HepG2 (cell line): ENCODE data around the gene SLC22A4. TPM values are rescaled to one million over a fixed set of nuclear protein-coding genes. Genes with fewer than 3 reads are reported as not detected.

Experiments
- ATAC-seq: fragments of 200-7000 bp; cut with Tn5 transposase; 3 replicates; pipeline ENCODE4 v1.9.1; 2020; ENCODE audit warnings: mild to moderate bottlenecking, moderate library complexity
- BruUV-seq: library from RNA; stranded (reverse); fragments of 400-500 nt; replicated peaks from 2 replicates; lab custom pipeline; 2021; lab: Mats Ljungman, UMichigan
- CTCF ChIA-PET: fragments of 300-600 bp; formaldehyde crosslinking; extraction: SDS; loops from one replicate; lab custom pipeline; 2021; ENCODE audit warnings: low total read pairs, inconsistent platforms, low intra/inter-chr PET ratio; lab: Yijun Ruan, JAX
- POLR2A ChIA-PET: fragments of 350-600 bp; sonication (Branson Sonifier 250); formaldehyde crosslinking; loops from one replicate; lab custom pipeline; 2020; ENCODE audit warnings: antibody characterized with exemption, inconsistent platforms; lab: Yijun Ruan, JAX
- DNase-seq: peaks from one replicate; pipeline ENCODE4 v3.0.0-alpha.2; 2015; ENCODE audit warnings: low spot score
- FAIRE-seq: peaks from 3 replicates; lab custom pipeline; 2011; peaks lifted over from hg19 to GRCh38; lab: Jason Lieb, UNC
- H2AFZ ChIP-seq: one replicate; pipeline ENCODE4 v1.6.1; 2011; ENCODE audit warnings: low read length, inconsistent platforms
- H3K27ac ChIP-seq: fragments of 300-600 bp; 3 replicates; pipeline ENCODE4 v1.8.0; 2011; ENCODE audit warnings: mixed run types, mild to moderate bottlenecking, mixed read lengths, low read length, inconsistent platforms; ENCODE audit not compliant: insufficient read depth; ENCODE audit errors: extremely low read length
- H3K27me3 ChIP-seq, 2 experiments: fragments of 200-600 bp in 1 of 2; 2 replicates in 1 of 2; 3 replicates in 1 of 2; pipeline versions ENCODE4 v1.6.0 to v1.8.0; 2011; ENCODE audit warnings: low read length in 2 of 2, mild to moderate bottlenecking in 2 of 2, moderate library complexity in 2 of 2, inconsistent platforms in 1 of 2; ENCODE audit not compliant: insufficient read depth in 2 of 2, control insufficient read depth in 1 of 2
- H3K36me3 ChIP-seq, 2 experiments: fragments of 200-600 bp in 1 of 2; replicated peaks in 1 of 2; 2 replicates in 1 of 2; 3 replicates in 1 of 2; pipeline versions ENCODE4 v1.5.1 to v1.8.0; 2011; ENCODE audit warnings: low read length in 2 of 2, inconsistent platforms in 1 of 2; ENCODE audit not compliant: insufficient read depth in 2 of 2, control insufficient read depth in 1 of 2
- H3K4me1 ChIP-seq: 2 replicates; pipeline ENCODE4 v1.5.1; 2012; ENCODE audit warnings: low read length, inconsistent platforms; ENCODE audit not compliant: insufficient read depth
- H3K4me2 ChIP-seq: 2 replicates; pipeline ENCODE4 v1.6.0; 2011; ENCODE audit warnings: low read depth, low read length, inconsistent platforms
- H3K4me3 ChIP-seq, 3 experiments: fragments of 200-600 bp in 1 of 3; sonication (generic), shearing (Covaris generic) in 1 of 3; replicated peaks in 1 of 3; 2 replicates each; pipeline ENCODE4 v1.5.1; 2011 to 2016; ENCODE audit warnings: low read length in 3 of 3, inconsistent platforms in 2 of 3, low read depth in 2 of 3, mild to moderate bottlenecking in 2 of 3, control low read depth in 1 of 3, mixed read lengths in 1 of 3; ENCODE audit not compliant: insufficient read depth in 1 of 3
- H3K79me2 ChIP-seq: one replicate; pipeline ENCODE4 v1.6.1; 2011; ENCODE audit warnings: low read length, inconsistent platforms; ENCODE audit not compliant: insufficient read depth
- H3K9ac ChIP-seq: 2 replicates; pipeline ENCODE4 v1.6.0; 2011; ENCODE audit warnings: mild to moderate bottlenecking, low read depth, low read length, inconsistent platforms; ENCODE audit not compliant: insufficient read depth
- H3K9me3 ChIP-seq: 2 replicates; pipeline ENCODE4 v1.5.1; 2012; ENCODE audit warnings: mild to moderate bottlenecking, low read length
- H4K20me1 ChIP-seq: 2 replicates; pipeline ENCODE4 v1.6.0; 2011; ENCODE audit warnings: inconsistent platforms, mild to moderate bottlenecking, low read length, moderate library complexity; ENCODE audit not compliant: insufficient read depth
- ASH2L ChIP-seq: fragments of 300-600, 200-600 bp; sonication (generic); IDR thresholded peaks from 2 replicates; pipeline ENCODE4 v1.7.0; 2017; ENCODE audit warnings: low read depth, mild to moderate bottlenecking, moderate library complexity, mixed read lengths, low read length; ENCODE audit not compliant: insufficient read length
- BCL6 ChIP-seq: IDR thresholded peaks from 2 replicates; pipeline ENCODE4 v1.6.1; 2016; ENCODE audit warnings: missing genetic modification reagents, missing compliant biosample characterization
- EEA1 ChIP-seq: sonication (generic); formaldehyde crosslinking; IDR thresholded peaks from 2 replicates; pipeline ENCODE4 v1.5.1; 2020; ENCODE audit warnings: mild to moderate bottlenecking, missing genetic modification reagents, borderline replicate concordance
- HOMEZ ChIP-seq: IDR thresholded peaks from 2 replicates; pipeline ENCODE4 v1.6.1; 2016; ENCODE audit warnings: low read depth
- IRF9 ChIP-seq: sonication (generic); formaldehyde crosslinking; IDR thresholded peaks from 2 replicates; pipeline ENCODE4 v1.8.0; 2022; ENCODE audit warnings: missing genetic modification reagents, mild to moderate bottlenecking, borderline replicate concordance
- ISL2 ChIP-seq: sonication (generic); formaldehyde crosslinking; IDR thresholded peaks from 2 replicates; pipeline ENCODE4 v1.5.0; 2020; ENCODE audit warnings: missing genetic modification reagents
- KAT7 ChIP-seq: IDR thresholded peaks from 2 replicates; pipeline ENCODE4 v1.6.1; 2018; ENCODE audit warnings: borderline replicate concordance, missing compliant biosample characterization
- KMT2A ChIP-seq: sonication (generic); formaldehyde crosslinking; IDR thresholded peaks from 2 replicates; pipeline ENCODE4 v1.4.0; 2020; ENCODE audit warnings: missing genetic modification reagents
- MBNL3 ChIP-seq: fragments of 250-450 bp; sonication (Bioruptor Pico); conservative IDR thresholded peaks from 2 replicates; pipeline ENCODE4 v1.8.0; 2022; ENCODE audit warnings: mild to moderate bottlenecking, inconsistent platforms
- PCBP1 ChIP-seq: fragments of 200-400 bp; formaldehyde crosslinking; IDR thresholded peaks from 2 replicates; pipeline ENCODE4 v1.6.1; 2017; ENCODE audit warnings: mild to moderate bottlenecking, low read depth, low read length, borderline replicate concordance
- RBAK ChIP-seq: sonication (generic); formaldehyde crosslinking; IDR thresholded peaks from 2 replicates; pipeline ENCODE4 v1.5.1; 2020; ENCODE audit warnings: mild to moderate bottlenecking, missing genetic modification reagents
- SOX5 ChIP-seq: IDR thresholded peaks from 2 replicates; pipeline ENCODE4 v1.6.1; 2016; ENCODE audit warnings: borderline replicate concordance
- SRY ChIP-seq: sonication (generic); formaldehyde crosslinking; IDR thresholded peaks from 2 replicates; pipeline ENCODE4 v1.8.0; 2022; ENCODE audit warnings: mild to moderate bottlenecking, missing genetic modification reagents
- ZBTB49 ChIP-seq: sonication (generic); formaldehyde crosslinking; IDR thresholded peaks from 2 replicates; pipeline ENCODE4 v1.4.0; 2020; ENCODE audit warnings: missing genetic modification reagents, borderline replicate concordance
- ZFX ChIP-seq: sonication (generic); formaldehyde crosslinking; IDR thresholded peaks from 2 replicates; pipeline ENCODE4 v1.4.0; 2020; ENCODE audit warnings: mild to moderate bottlenecking, low read depth, missing genetic modification reagents, moderate library complexity
- ZNF124 ChIP-seq: sonication (generic); formaldehyde crosslinking; IDR thresholded peaks from 2 replicates; pipeline ENCODE4 v1.4.0; 2020; ENCODE audit warnings: missing genetic modification reagents
- ZNF225 ChIP-seq: sonication (generic); formaldehyde crosslinking; IDR thresholded peaks from 2 replicates; pipeline ENCODE4 v1.4.0; 2020; ENCODE audit warnings: mild to moderate bottlenecking, missing genetic modification reagents
- ZNF235 ChIP-seq: sonication (generic); formaldehyde crosslinking; IDR thresholded peaks from 2 replicates; pipeline ENCODE4 v1.8.1; 2023; ENCODE audit warnings: mild to moderate bottlenecking, missing genetic modification reagents, borderline replicate concordance
- ZNF282 ChIP-seq: fragments of 450-650 bp; IDR thresholded peaks from 2 replicates; pipeline ENCODE4 v1.6.1; 2018; ENCODE audit not compliant: partially characterized antibody
- ZNF292 ChIP-seq: sonication (generic); formaldehyde crosslinking; IDR thresholded peaks from 2 replicates; pipeline ENCODE4 v1.8.1; 2022; ENCODE audit warnings: mild to moderate bottlenecking, low read depth, missing genetic modification reagents, borderline replicate concordance
- ZSCAN22 ChIP-seq: sonication (generic); formaldehyde crosslinking; IDR thresholded peaks from 2 replicates; pipeline ENCODE4 v1.4.0; 2020; ENCODE audit warnings: mild to moderate bottlenecking, missing genetic modification reagents
- in situ Hi-C: cut with HindIII; loops from 2 replicates; pipeline ENCODE4 v1.10.0; 2017; ENCODE audit warnings: low pct_unique_long_range_greater_than_20kb; ENCODE audit not compliant: extremely low pct_ligation_motif_present
- intact Hi-C: fragments of 100-400 bp; cut with micrococcal nuclease; formaldehyde crosslinking; loops from one replicate; pipeline ENCODE4 v1.10.0; 2022; ENCODE audit not compliant: unreplicated experiment
- polyA plus RNA-seq, 8 experiments: library from polyadenylated mRNA; depleted of rRNA in 3 of 8; stranded (reverse) in 7 of 8; unstranded in 1 of 8; fragments of >200 nt; fragmentation: Illumina TruSeq in 4 of 8; extraction: Trizol in 4 of 8; gene quantifications; 2 replicates each; pipeline versions ENCODE4 v1.2.1 to v1.2.3, GENCODE V29; 2011 to 2016; ENCODE audit warnings: low read depth in 4 of 8, missing spikeins in 1 of 8, mixed read lengths in 1 of 8; ENCODE audit not compliant: insufficient read depth in 1 of 8
- total RNA-seq, 5 experiments: library from RNA; depleted of rRNA; stranded (reverse); fragments of >200 nt; fragmentation: Illumina TruSeq; extraction: Trizol; gene quantifications; 2 replicates each; pipeline ENCODE4 v1.2.3, GENCODE V29; 2016; ENCODE audit warnings: low read depth in 1 of 5

SLC22A4 gene
- total and polyA plus RNA-seq, 2 of the 13 experiments (the other 11 are each of a cell fraction or from before 2014, with no cell fraction given): 0.33 to 0.62 TPM

- TF ChIP-seq ZBTB49 (CRISPR knock-in tag) (no peak), SOX5 (CRISPR knock-in tag) (peak; percentile 37; the same call in 1 of the 2 replicates), ASH2L (no peak), BCL6 (CRISPR knock-in tag) (peak; percentile 96)
Observed at GRCh38 chr5:132391247-132391646, 97.1 kb downstream of the SLC22A4 start (continued).

GRCh38 chr5:132391870-132392269 lies 97.7 kb downstream of the SLC22A4 start:
- in situ Hi-C loops: loop anchor here (25.0 kb wide), 1 partner anchor 270 kb away; the partner anchor contains the start of genes IL13 and IL4

More at GRCh38 chr5:132391870-132392269, 97.7 kb downstream of the SLC22A4 start:
- ATAC-seq (no peak), FAIRE-seq (no peak), DNase-seq (no peak)
- H3K36me3 ChIP-seq: peaks cover 3 to 4% of the 10 kb centered on the region in 2 experiments; a peak in 4 of 5 replicates
- no peak for TF ChIP-seq MBNL3 (CRISPR knock-in tag)
- TF ChIP-seq ZNF124: no peak
- TF ChIP-seq ISL2: no peak
- no peak for TF ChIP-seq ZSCAN22 (CRISPR knock-in tag)
- TF ChIP-seq IRF9 (CRISPR knock-in tag): no peak
- no peak for TF ChIP-seq KMT2A (CRISPR knock-in tag)
- no peak for TF ChIP-seq ZFX
- no peak for TF ChIP-seq ZNF235 (CRISPR knock-in tag)
- TF ChIP-seq ZNF292 (CRISPR knock-in tag): no peak
- TF ChIP-seq ZNF282: no peak
- no peak for TF ChIP-seq EEA1 (CRISPR knock-in tag)
- no peak for TF ChIP-seq ZNF225 (CRISPR knock-in tag)
- TF ChIP-seq KAT7: no peak
- no peak for TF ChIP-seq SRY (CRISPR knock-in tag)
- TF ChIP-seq PCBP1: no peak
- TF ChIP-seq HOMEZ (CRISPR knock-in tag): no peak
- no peak for TF ChIP-seq RBAK (CRISPR knock-in tag)
- no peak overlapping the region for H3K4me2 ChIP-seq
- H3K4me1 ChIP-seq: peaks cover 30% of the 10 kb centered on the region
- H3K4me3 ChIP-seq: no peak overlapping the region
- H3K79me2 ChIP-seq: no peaks in the 10 kb centered on the region
- H2AFZ ChIP-seq: no peak overlapping the region
- H3K27ac ChIP-seq: no peak overlapping the region
- BruUV-seq: no TSS peak
- no peak overlapping the region for H3K9ac ChIP-seq
- POLR2A ChIA-PET: interaction anchor here (1.0 kb wide), 1 partner anchor 22 kb away, joined by 3 read pairs; the partner anchor contains the start of gene SLC22A5
- H3K9me3 ChIP-seq: no peaks in the 10 kb centered on the region
- no peaks in the 10 kb centered on the region for H3K27me3 ChIP-seq
- intact Hi-C loops: no loop called here
- no peaks in the 10 kb centered on the region for H4K20me1 ChIP-seq
- CTCF ChIA-PET: no interaction called here
